Peyer's patch (tissue), 4 donors: ENCODE results near the gene MX1.

ENCODE experiments used
- POLR2A ChIP-seq, 2 donors: fragments of 450-650 bp; IDR thresholded peaks; one replicate each; pipeline ENCODE4 v1.5.1; 2017; ENCODE audit warnings: antibody characterized with exemption in 2 of 2, mild to moderate bottlenecking in 2 of 2, moderate library complexity in 2 of 2
- TF ChIP-seq, protein P1 (sequence below), 6 experiments: fragments of 450-650 bp in 4 of 6; fragments of 200-600 bp in 2 of 6; sonication (generic) in 1 of 6; IDR thresholded peaks; one replicate each; pipeline ENCODE4 v1.5.1; 2017 to 2019; ENCODE audit warnings: antibody characterized with exemption in 6 of 6, mild to moderate bottlenecking in 3 of 6, moderate library complexity in 1 of 6

DNA sequence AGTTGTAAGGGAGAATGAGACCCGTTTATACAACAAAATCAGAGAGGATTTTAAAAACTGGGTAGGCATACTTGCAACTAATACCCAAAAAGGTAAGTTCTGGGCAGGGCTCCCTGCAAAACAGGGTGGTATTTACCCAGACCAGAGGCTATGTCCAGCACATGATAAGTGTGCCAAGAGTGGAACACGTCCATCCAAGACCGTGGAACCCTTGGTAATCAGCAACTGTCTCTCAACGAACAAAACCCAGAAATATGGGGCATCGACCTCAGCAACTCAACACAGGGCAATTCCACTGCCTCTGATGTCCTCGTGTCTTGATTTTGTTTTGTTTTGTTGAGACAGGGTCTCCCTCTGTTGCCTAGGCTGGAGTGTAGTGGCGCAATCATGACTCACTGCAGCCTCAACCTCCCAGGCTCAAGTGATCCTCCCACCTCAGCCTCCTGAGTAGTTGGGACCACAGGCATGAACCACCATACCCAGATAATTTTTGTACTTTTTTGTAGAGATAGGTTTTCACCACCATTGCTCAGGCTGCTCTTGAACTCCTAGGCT, 26.7 kb upstream of the MX1 start:
- TF ChIP-seq, protein P1, sequence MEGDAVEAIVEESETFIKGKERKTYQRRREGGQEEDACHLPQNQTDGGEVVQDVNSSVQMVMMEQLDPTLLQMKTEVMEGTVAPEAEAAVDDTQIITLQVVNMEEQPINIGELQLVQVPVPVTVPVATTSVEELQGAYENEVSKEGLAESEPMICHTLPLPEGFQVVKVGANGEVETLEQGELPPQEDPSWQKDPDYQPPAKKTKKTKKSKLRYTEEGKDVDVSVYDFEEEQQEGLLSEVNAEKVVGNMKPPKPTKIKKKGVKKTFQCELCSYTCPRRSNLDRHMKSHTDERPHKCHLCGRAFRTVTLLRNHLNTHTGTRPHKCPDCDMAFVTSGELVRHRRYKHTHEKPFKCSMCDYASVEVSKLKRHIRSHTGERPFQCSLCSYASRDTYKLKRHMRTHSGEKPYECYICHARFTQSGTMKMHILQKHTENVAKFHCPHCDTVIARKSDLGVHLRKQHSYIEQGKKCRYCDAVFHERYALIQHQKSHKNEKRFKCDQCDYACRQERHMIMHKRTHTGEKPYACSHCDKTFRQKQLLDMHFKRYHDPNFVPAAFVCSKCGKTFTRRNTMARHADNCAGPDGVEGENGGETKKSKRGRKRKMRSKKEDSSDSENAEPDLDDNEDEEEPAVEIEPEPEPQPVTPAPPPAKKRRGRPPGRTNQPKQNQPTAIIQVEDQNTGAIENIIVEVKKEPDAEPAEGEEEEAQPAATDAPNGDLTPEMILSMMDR (IDR thresholded peaks at IDR 0.05), result no peak
- TF ChIP-seq POLR2A (IDR thresholded peaks at IDR 0.05), result no peak
